ENCODE measurements around the gene PCSK6.

The PCSK6 gene

GRCh38 chr15:101497484-101498034 lies 8.1 kb upstream of the PCSK6 start:
- no peaks in the 10 kb centered on the region for H3K9me3 ChIP-seq (ENCODE audit: control insufficient read depth, insufficient read depth, low read length)
- no peaks in the 10 kb centered on the region for H3K27me3 ChIP-seq (ENCODE audit: control insufficient read depth, insufficient read depth, low read length)
- no peak overlapping the region for H3K27ac ChIP-seq (ENCODE audit: low read depth, low read length)
- H3K4me3 ChIP-seq (ENCODE audit: low read depth, low read length), result no peak overlapping the region
- peaks cover 12% of the 10 kb centered on the region; the same call in 1 of the 2 replicates for H3K4me1 ChIP-seq (ENCODE audit: control insufficient read depth, insufficient read depth, low read length)
- no peaks in the 10 kb centered on the region for H3K36me3 ChIP-seq (ENCODE audit: control insufficient read depth, insufficient read depth, low read length)
- no peak overlapping the region for H3K9ac ChIP-seq (ENCODE audit: low read depth, low read length)

GRCh38 chr15:101497017-101497416 lies 7.5 kb upstream of the PCSK6 start:
- no peaks in the 10 kb centered on the region for H3K9me3 ChIP-seq (ENCODE audit: control insufficient read depth, insufficient read depth, low read length)
- H3K4me1 ChIP-seq (ENCODE audit: control insufficient read depth, insufficient read depth, low read length), result peaks cover 12% of the 10 kb centered on the region; the same call in 1 of the 2 replicates
- no peaks in the 10 kb centered on the region for H3K27me3 ChIP-seq (ENCODE audit: control insufficient read depth, insufficient read depth, low read length)
- H3K36me3 ChIP-seq (ENCODE audit: control insufficient read depth, insufficient read depth, low read length), result no peaks in the 10 kb centered on the region
- no peak overlapping the region for H3K27ac ChIP-seq (ENCODE audit: low read depth, low read length)
- H3K4me3 ChIP-seq (ENCODE audit: low read depth, low read length), result no peak overlapping the region
- H3K9ac ChIP-seq (ENCODE audit: low read depth, low read length), result no peak overlapping the region

- Histone ChIP-seq H3K9ac (ENCODE audit: low read depth, low read length) (no peak overlapping the region), H3K4me3 (ENCODE audit: low read depth, low read length) (no peak overlapping the region), H3K36me3 (ENCODE audit: control insufficient read depth, insufficient read depth, low read length) (no peaks in the 10 kb centered on the region), H3K4me1 (ENCODE audit: control insufficient read depth, insufficient read depth, low read length) (peaks cover 12% of the 10 kb centered on the region; the same call in 1 of the 2 replicates), H3K27me3 (ENCODE audit: control insufficient read depth, insufficient read depth, low read length) (no peaks in the 10 kb centered on the region), H3K27ac (ENCODE audit: low read depth, low read length) (no peak overlapping the region), H3K9me3 (ENCODE audit: control insufficient read depth, insufficient read depth, low read length) (no peaks in the 10 kb centered on the region)
These were observed 6.9 kb upstream of the PCSK6 start for GRCh38 chr15:101496198-101496986.

GRCh38 chr15:101495334-101496197 lies 6.1 kb upstream of the PCSK6 start:
- no peak overlapping the region for H3K4me3 ChIP-seq (ENCODE audit: low read depth, low read length)
- peaks cover 12% of the 10 kb centered on the region; the same call in 1 of the 2 replicates for H3K4me1 ChIP-seq (ENCODE audit: control insufficient read depth, insufficient read depth, low read length)
- peaks cover 6% of the 10 kb centered on the region for H3K27me3 ChIP-seq (ENCODE audit: control insufficient read depth, insufficient read depth, low read length)
- no peak overlapping the region for H3K9ac ChIP-seq (ENCODE audit: low read depth, low read length)
- H3K36me3 ChIP-seq (ENCODE audit: control insufficient read depth, insufficient read depth, low read length), result no peaks in the 10 kb centered on the region
- H3K27ac ChIP-seq (ENCODE audit: low read depth, low read length), result no peak overlapping the region
- H3K9me3 ChIP-seq (ENCODE audit: control insufficient read depth, insufficient read depth, low read length), result no peaks in the 10 kb centered on the region

GRCh38 chr15:101494251-101494796 lies 4.8 kb upstream of the PCSK6 start:
- H3K9ac ChIP-seq (ENCODE audit: low read depth, low read length), result no peak overlapping the region
- H3K4me1 ChIP-seq (ENCODE audit: control insufficient read depth, insufficient read depth, low read length), result peaks cover 12% of the 10 kb centered on the region; the same call in 1 of the 2 replicates

GRCh38 chr15:101492766-101493692 lies 3.5 kb upstream of the PCSK6 start:
- peaks cover 12% of the 10 kb centered on the region; the same call in 1 of the 2 replicates for H3K4me1 ChIP-seq (ENCODE audit: control insufficient read depth, insufficient read depth, low read length)
- peaks cover 22% of the 10 kb centered on the region for H3K27me3 ChIP-seq (ENCODE audit: control insufficient read depth, insufficient read depth, low read length)

More at GRCh38 chr15:101494251-101494796, 4.8 kb upstream of the PCSK6 start:
- H3K4me3 ChIP-seq (ENCODE audit: low read depth, low read length), result no peak overlapping the region
- peaks cover 14% of the 10 kb centered on the region for H3K27me3 ChIP-seq (ENCODE audit: control insufficient read depth, insufficient read depth, low read length)
- no peaks in the 10 kb centered on the region for H3K36me3 ChIP-seq (ENCODE audit: control insufficient read depth, insufficient read depth, low read length)
- H3K27ac ChIP-seq (ENCODE audit: low read depth, low read length), result no peak overlapping the region
- H3K9me3 ChIP-seq (ENCODE audit: control insufficient read depth, insufficient read depth, low read length), result no peaks in the 10 kb centered on the region

GRCh38 chr15:101491734-101492640 lies 2.5 kb upstream of the PCSK6 start:
- Histone ChIP-seq H3K27me3 (ENCODE audit: control insufficient read depth, insufficient read depth, low read length) (peaks cover 33% of the 10 kb centered on the region), H3K36me3 (ENCODE audit: control insufficient read depth, insufficient read depth, low read length) (no peaks in the 10 kb centered on the region), H3K4me1 (ENCODE audit: control insufficient read depth, insufficient read depth, low read length) (peaks cover 10% of the 10 kb centered on the region; the same call in 1 of the 2 replicates), H3K4me3 (ENCODE audit: low read depth, low read length) (no peak overlapping the region), H3K9ac (ENCODE audit: low read depth, low read length) (no peak overlapping the region), H3K9me3 (ENCODE audit: control insufficient read depth, insufficient read depth, low read length) (no peaks in the 10 kb centered on the region), H3K27ac (ENCODE audit: low read depth, low read length) (no peak overlapping the region)

More at GRCh38 chr15:101492766-101493692, 3.5 kb upstream of the PCSK6 start:
- Histone ChIP-seq H3K4me3 (ENCODE audit: low read depth, low read length) (no peak overlapping the region), H3K9me3 (ENCODE audit: control insufficient read depth, insufficient read depth, low read length) (no peaks in the 10 kb centered on the region), H3K27ac (ENCODE audit: low read depth, low read length) (no peak overlapping the region), H3K9ac (ENCODE audit: low read depth, low read length) (no peak overlapping the region), H3K36me3 (ENCODE audit: control insufficient read depth, insufficient read depth, low read length) (no peaks in the 10 kb centered on the region)

- Histone ChIP-seq H3K27me3 (ENCODE audit: control insufficient read depth, insufficient read depth, low read length) (peaks cover 41% of the 10 kb centered on the region), H3K36me3 (ENCODE audit: control insufficient read depth, insufficient read depth, low read length) (no peaks in the 10 kb centered on the region), H3K9ac (ENCODE audit: low read depth, low read length) (no peak overlapping the region), H3K4me1 (ENCODE audit: control insufficient read depth, insufficient read depth, low read length) (0 out of 2 replicates have a peak, but pooled peaks cover 2% of the 10 kb centered on the region), H3K9me3 (ENCODE audit: control insufficient read depth, insufficient read depth, low read length) (no peaks in the 10 kb centered on the region), H3K4me3 (ENCODE audit: low read depth, low read length) (no peak overlapping the region), H3K27ac (ENCODE audit: low read depth, low read length) (no peak overlapping the region)
These were observed 1.6 kb upstream of the PCSK6 start for GRCh38 chr15:101490922-101491733.

- H3K27me3 ChIP-seq (ENCODE audit: control insufficient read depth, insufficient read depth, low read length), result peaks cover 41% of the 10 kb centered on the region
- no peak overlapping the region for H3K4me3 ChIP-seq (ENCODE audit: low read depth, low read length)
- H3K9me3 ChIP-seq (ENCODE audit: control insufficient read depth, insufficient read depth, low read length), result no peaks in the 10 kb centered on the region
- H3K4me1 ChIP-seq (ENCODE audit: control insufficient read depth, insufficient read depth, low read length), result no peaks in the 10 kb centered on the region
- no peak overlapping the region for H3K9ac ChIP-seq (ENCODE audit: low read depth, low read length)
- H3K36me3 ChIP-seq (ENCODE audit: control insufficient read depth, insufficient read depth, low read length), result no peaks in the 10 kb centered on the region
- no peak overlapping the region for H3K27ac ChIP-seq (ENCODE audit: low read depth, low read length)
These were observed 943 bp upstream of the PCSK6 start for GRCh38 chr15:101490408-101490891.

All from HUES48 (cell line).